GM19455 (cell line): ENCODE measurements around the gene ZNF366.
A peak's percentile ranks its signal among the peaks of the same experiment; 100 is the strongest.

Source experiments
- ATAC-seq: cut with Tn5 transposase; IDR thresholded peaks from one replicate; pipeline ENCODE4 v1.9.1; 2021; ENCODE audit not compliant: unreplicated experiment

Gene ZNF366

GRCh38 chr5:72507231-72507906 is at the start of gene ZNF366:
ZNF366 (minus strand) TSS chr5:72507410; CDS start chr5:72461496, 45,914 bp downstream.
- ATAC-seq, result no peak

GRCh38 chr5:72556351-72557166 is 49.3 kb upstream of the ZNF366 start:
- peak; percentile 79 for ATAC-seq

- no peak for ATAC-seq
Observed at GRCh38 chr5:72555871-72556270, 48.7 kb upstream of the ZNF366 start.

GRCh38 chr5:72554897-72555296 is 47.7 kb upstream of the ZNF366 start:
- ATAC-seq, result no peak

GRCh38 chr5:72552041-72552557 is 44.9 kb upstream of the ZNF366 start:
- no peak for ATAC-seq

- no peak for ATAC-seq
Observed at GRCh38 chr5:72550595-72550994, 43.4 kb upstream of the ZNF366 start.

- ATAC-seq, result no peak
Observed at GRCh38 chr5:72543811-72544210, 36.6 kb upstream of the ZNF366 start.

GRCh38 chr5:72543365-72543764 is 36.2 kb upstream of the ZNF366 start:
- ATAC-seq, result no peak

- ATAC-seq, result no peak
Observed at GRCh38 chr5:72542695-72543094, 35.5 kb upstream of the ZNF366 start.

GRCh38 chr5:72541501-72542225 is 34.5 kb upstream of the ZNF366 start:
- ATAC-seq, result no peak

GRCh38 chr5:72540759-72541438 is 33.7 kb upstream of the ZNF366 start:
- ATAC-seq, result no peak

GRCh38 chr5:72539726-72540125 is 32.5 kb upstream of the ZNF366 start:
- no peak for ATAC-seq

GRCh38 chr5:72539038-72539437 is 31.8 kb upstream of the ZNF366 start:
- ATAC-seq, result no peak

GRCh38 chr5:72537166-72537565 is 30.0 kb upstream of the ZNF366 start:
- no peak for ATAC-seq

GRCh38 chr5:72531496-72532190 is 24.4 kb upstream of the ZNF366 start:
- ATAC-seq, result no peak

- ATAC-seq, result no peak
Observed at GRCh38 chr5:72530196-72530595, 23.0 kb upstream of the ZNF366 start.

- ATAC-seq, result no peak
Observed at GRCh38 chr5:72529383-72529782, 22.2 kb upstream of the ZNF366 start.

GRCh38 chr5:72525816-72526215 is 18.6 kb upstream of the ZNF366 start:
- no peak for ATAC-seq

- no peak for ATAC-seq
Observed at GRCh38 chr5:72523960-72524582, 16.9 kb upstream of the ZNF366 start.

GRCh38 chr5:72522607-72523006 is 15.4 kb upstream of the ZNF366 start:
- no peak for ATAC-seq
